GM18858 (cell line): Measurements from ENCODE around the gene RNF114.
"Not testable (repeated sequence)": the region's sequence is repeated elsewhere in the genome, so short reads cannot be mapped to it uniquely, and the experiment has no call there.

Experiments
- ATAC-seq: cut with Tn5 transposase; IDR thresholded peaks from one replicate; pipeline ENCODE4 v1.9.1; 2021; ENCODE audit not compliant: unreplicated experiment

Gene RNF114

GRCh38 chr20:49985157-49985556 is 49.0 kb downstream of the RNF114 start:
- no peak for ATAC-seq

- no peak for ATAC-seq
Observed at GRCh38 chr20:49985617-49986016, 49.4 kb downstream of the RNF114 start.

- no peak for ATAC-seq
Observed at GRCh38 chr20:49986049-49986448, 49.9 kb downstream of the RNF114 start.

GRCh38 chr20:49987015-49987867 is 51.0 kb downstream of the RNF114 start:
- ATAC-seq = no peak

- ATAC-seq = no peak
Observed at GRCh38 chr20:49987868-49988690, 51.9 kb downstream of the RNF114 start.

- ATAC-seq = no peak
Observed at GRCh38 chr20:49989234-49990065, 53.3 kb downstream of the RNF114 start.

- no peak for ATAC-seq
Observed at GRCh38 chr20:49990271-49990720, 54.1 kb downstream of the RNF114 start.

GRCh38 chr20:49993301-49993751 is 57.1 kb downstream of the RNF114 start:
- ATAC-seq = no peak

- ATAC-seq = no peak
Observed at GRCh38 chr20:49995586-49995985, 59.4 kb downstream of the RNF114 start.

GRCh38 chr20:49998478-49999188 is 62.4 kb downstream of the RNF114 start:
- not testable (repeated sequence) for ATAC-seq

GRCh38 chr20:49999329-49999728 is 63.1 kb downstream of the RNF114 start:
- ATAC-seq = peak; percentile 47

GRCh38 chr20:50000548-50001222 is 64.5 kb downstream of the RNF114 start:
- not testable (repeated sequence) for ATAC-seq

GRCh38 chr20:50001784-50002311 is 65.7 kb downstream of the RNF114 start:
- ATAC-seq = no peak

- ATAC-seq = no peak
Observed at GRCh38 chr20:50003253-50003656, 67.1 kb downstream of the RNF114 start.
